H1 (cell line): ENCODE measurements around the gene IGFBP3. TPM values are rescaled to one million over a fixed set of nuclear protein-coding genes. Genes with fewer than 3 reads are reported as not detected.

Experiments
- ATF2 ChIP-seq: IDR thresholded peaks from 2 replicates; pipeline ENCODE4 v1.6.1; 2012; ENCODE audit warnings: low read length, inconsistent platforms
- ATF3 ChIP-seq: IDR thresholded peaks from 2 replicates; pipeline ENCODE4 v1.6.1; 2011; ENCODE audit warnings: low read depth, mild to moderate bottlenecking, low read length; ENCODE audit not compliant: insufficient read depth
- CBX5 ChIP-seq: fragments of 300-800, 300-1000 bp; sonication (generic); IDR thresholded peaks from 2 replicates; pipeline ENCODE4 v1.7.1; 2016; ENCODE audit warnings: antibody characterized with exemption, low read length, low read depth
- E2F6 ChIP-seq: IDR thresholded peaks from 2 replicates; pipeline ENCODE4 v1.6.1; 2012; ENCODE audit warnings: inconsistent platforms
- EGR1 ChIP-seq: IDR thresholded peaks from 2 replicates; pipeline ENCODE4 v1.6.1; 2011; ENCODE audit warnings: low read depth, low read length, borderline replicate concordance
- GABPA ChIP-seq: IDR thresholded peaks from 2 replicates; pipeline ENCODE4 v1.6.1; 2011; ENCODE audit warnings: mild to moderate bottlenecking, low read length, moderate library complexity, borderline replicate concordance; ENCODE audit not compliant: insufficient read depth
- GTF2F1 ChIP-seq: IDR thresholded peaks from 2 replicates; pipeline ENCODE4 v1.6.1; 2012; ENCODE audit warnings: low read depth, low read length, improper control_type of control experiment, borderline replicate concordance
- JUND ChIP-seq: IDR thresholded peaks from 2 replicates; pipeline ENCODE4 v1.6.1; 2011; ENCODE audit warnings: mild to moderate bottlenecking, improper control_type of control experiment, low read length
- KDM4A ChIP-seq: IDR thresholded peaks from one replicate; pipeline ENCODE4 v1.7.1; 2012; ENCODE audit warnings: low read depth, mild to moderate bottlenecking, moderate library complexity, low read length, inconsistent platforms; ENCODE audit not compliant: severe bottlenecking
- KDM5A ChIP-seq: fragments of 200-600 bp; IDR thresholded peaks from 2 replicates; pipeline ENCODE4 v1.7.1; 2012; ENCODE audit warnings: mild to moderate bottlenecking, low read length, inconsistent platforms, mixed read lengths
- MAFK ChIP-seq: IDR thresholded peaks from 2 replicates; pipeline ENCODE4 v1.6.1; 2012; ENCODE audit warnings: low read depth, mild to moderate bottlenecking, improper control_type of control experiment, low read length
- NANOG ChIP-seq: IDR thresholded peaks from 2 replicates; pipeline ENCODE4 v1.6.1; 2011; ENCODE audit warnings: low read length, low read depth, mild to moderate bottlenecking, inconsistent platforms; ENCODE audit not compliant: insufficient read depth, poor library complexity, severe bottlenecking
- RNF2 ChIP-seq: fragments of 200-900, 300-1000 bp; sonication (generic); IDR thresholded peaks from 2 replicates; pipeline ENCODE4 v1.7.1; 2016; ENCODE audit warnings: borderline replicate concordance, low read depth, mild to moderate bottlenecking, antibody characterized with exemption, low read length; ENCODE audit not compliant: poor library complexity, severe bottlenecking; ENCODE audit errors: missing control alignments
- SAP30 ChIP-seq: fragments of 300-600 bp; sonication (generic); IDR thresholded peaks from 2 replicates; pipeline ENCODE4 v1.7.1; 2012; ENCODE audit warnings: low read length, moderate library complexity, mild to moderate bottlenecking, inconsistent platforms; ENCODE audit not compliant: insufficient read depth, insufficient replicate concordance
- SIRT6 ChIP-seq: IDR thresholded peaks from one replicate; pipeline ENCODE4 v1.7.1; 2012; ENCODE audit warnings: low read length, inconsistent platforms
- SIX5 ChIP-seq: IDR thresholded peaks from 2 replicates; pipeline ENCODE4 v1.6.1; 2011; ENCODE audit warnings: mild to moderate bottlenecking, low read depth, low read length
- SP1 ChIP-seq: IDR thresholded peaks from 2 replicates; pipeline ENCODE4 v1.6.1; 2011; ENCODE audit warnings: low read depth, low read length
- TAF1 ChIP-seq: IDR thresholded peaks from 2 replicates; pipeline ENCODE4 v1.6.1; 2011; ENCODE audit warnings: mild to moderate bottlenecking, low read depth, low read length
- polyA plus RNA-seq, 7 experiments: library from polyadenylated mRNA; depleted of rRNA in 3 of 7; stranded (reverse) in 5 of 7; unstranded in 2 of 7; fragments of >200 nt in 5 of 7; fragments of 200-250 nt in 2 of 7; gene quantifications; 1 replicate in 5 of 7; 2 replicates in 1 of 7; 4 replicates in 1 of 7; pipeline versions ENCODE4 v1.2.1 to v1.2.3, GENCODE V29; 2011 to 2013; ENCODE audit warnings: missing spikeins in 2 of 7, mixed read lengths in 2 of 7
- total RNA-seq: library from RNA; stranded (reverse); fragmentation: NEBNext Ultra II Directional; extraction: Animal tissue kit (Norgen Biotek cat#: 25700); gene quantifications from 2 replicates; pipeline ENCODE4 v1.2.1, GENCODE V29; 2021

The IGFBP3 gene
- total and polyA plus RNA-seq, 2 of the 8 experiments (the other 6 are each of a cell fraction or from before 2014, with no cell fraction given), result 5.5 to 12.1 TPM

GRCh38 chr7:45894665-45895062 is 26.4 kb downstream of the IGFBP3 start (continued):
- TF ChIP-seq E2F6 (no peak), ATF2 (no peak), JUND (no peak), KDM5A (no peak), NANOG (no peak), EGR1 (no peak), MAFK (no peak), GABPA (no peak), SP1 (no peak), KDM4A (no peak), SIX5 (no peak), TAF1 (no peak), RNF2 (no peak), CBX5 (no peak), SIRT6 (no peak), GTF2F1 (no peak), SAP30 (no peak), ATF3 (no peak)
